ENCODE results near the gene CYP46A1.

The CYP46A1 gene

GRCh38 chr14:99681101-99681831, 2.8 kb upstream of the CYP46A1 start:
- no CpG with 5 or more reads among the region's 12 CpGs for WGBS (ENCODE audit: insufficient coverage, insufficient read length)
- no peak for DNase-seq (ENCODE audit: low read depth, low spot score)
- Histone ChIP-seq H3K9me3 (ENCODE audit: control insufficient read depth, insufficient read depth, low read length) (peaks cover 4% of the 10 kb centered on the region; the same call in 1 of the 2 replicates), H3K27me3 (ENCODE audit: control insufficient read depth, insufficient read depth, low read length) (no peaks in the 10 kb centered on the region), H3K27ac (ENCODE audit: low read length) (no peak overlapping the region), H3K4me1 (ENCODE audit: control insufficient read depth, insufficient read depth, low read length) (peaks cover 1% of the 10 kb centered on the region; the same call in 1 of the 2 replicates), H3K4me3 (ENCODE audit: low read length) (no peak overlapping the region), H3K36me3 (ENCODE audit: control insufficient read depth, insufficient read depth, low read length) (no peaks in the 10 kb centered on the region)

- no peaks in the 10 kb centered on the region for H3K27me3 ChIP-seq (ENCODE audit: control insufficient read depth, insufficient read depth, low read length)
- H3K9me3 ChIP-seq (ENCODE audit: control insufficient read depth, insufficient read depth, low read length) = peaks cover 4% of the 10 kb centered on the region; the same call in 1 of the 2 replicates
- H3K27ac ChIP-seq (ENCODE audit: low read length) = no peak overlapping the region
- no peak overlapping the region for H3K4me3 ChIP-seq (ENCODE audit: low read length)
- peaks cover 1% of the 10 kb centered on the region; the same call in 1 of the 2 replicates for H3K4me1 ChIP-seq (ENCODE audit: control insufficient read depth, insufficient read depth, low read length)
- DNase-seq (ENCODE audit: low read depth, low spot score) = no peak
- H3K36me3 ChIP-seq (ENCODE audit: control insufficient read depth, insufficient read depth, low read length) = no peaks in the 10 kb centered on the region
- WGBS (ENCODE audit: insufficient coverage, insufficient read length) = no CpG with 5 or more reads among the region's 11 CpGs
Measured at GRCh38 chr14:99681832-99682148, 2.3 kb upstream of the CYP46A1 start.

- Histone ChIP-seq H3K4me3 (ENCODE audit: low read length) (peak overlapping the region; percentile 89), H3K36me3 (ENCODE audit: control insufficient read depth, insufficient read depth, low read length) (no peaks in the 10 kb centered on the region), H3K9me3 (ENCODE audit: control insufficient read depth, insufficient read depth, low read length) (no peaks in the 10 kb centered on the region), H3K27ac (ENCODE audit: low read length) (no peak overlapping the region), H3K27me3 (ENCODE audit: control insufficient read depth, insufficient read depth, low read length) (no peaks in the 10 kb centered on the region), H3K4me1 (ENCODE audit: control insufficient read depth, insufficient read depth, low read length) (peaks cover 4% of the 10 kb centered on the region; the same call in 1 of the 2 replicates)
- no CpG with 5 or more reads among the region's 42 CpGs for WGBS (ENCODE audit: insufficient coverage, insufficient read length)
- no peak for DNase-seq (ENCODE audit: low read depth, low spot score)
Measured at GRCh38 chr14:99682809-99683618, 1.1 kb upstream of the CYP46A1 start.

GRCh38 chr14:99684410-99684934, 374 bp downstream of the CYP46A1 start:
- DNase-seq (ENCODE audit: low read depth, low spot score) = no peak
- no peaks in the 10 kb centered on the region for H3K27me3 ChIP-seq (ENCODE audit: control insufficient read depth, insufficient read depth, low read length)
- H3K9me3 ChIP-seq (ENCODE audit: control insufficient read depth, insufficient read depth, low read length) = no peaks in the 10 kb centered on the region
- peak overlapping the region; percentile 67; the same call in 1 of the 2 replicates for H3K4me3 ChIP-seq (ENCODE audit: low read length)
- no peaks in the 10 kb centered on the region for H3K36me3 ChIP-seq (ENCODE audit: control insufficient read depth, insufficient read depth, low read length)
- no CpG with 5 or more reads among the region's 45 CpGs for WGBS (ENCODE audit: insufficient coverage, insufficient read length)
- no peak overlapping the region for H3K27ac ChIP-seq (ENCODE audit: low read length)
- peaks cover 4% of the 10 kb centered on the region for H3K4me1 ChIP-seq (ENCODE audit: control insufficient read depth, insufficient read depth, low read length)

- H3K27me3 ChIP-seq (ENCODE audit: control insufficient read depth, insufficient read depth, low read length) = no peaks in the 10 kb centered on the region
- no peak overlapping the region for H3K27ac ChIP-seq (ENCODE audit: low read length)
- no CpG with 5 or more reads among the region's 11 CpGs for WGBS (ENCODE audit: insufficient coverage, insufficient read length)
- no peak for DNase-seq (ENCODE audit: low read depth, low spot score)
- no peaks in the 10 kb centered on the region for H3K36me3 ChIP-seq (ENCODE audit: control insufficient read depth, insufficient read depth, low read length)
- H3K4me3 ChIP-seq (ENCODE audit: low read length) = no peak overlapping the region
- no peaks in the 10 kb centered on the region for H3K9me3 ChIP-seq (ENCODE audit: control insufficient read depth, insufficient read depth, low read length)
- H3K4me1 ChIP-seq (ENCODE audit: control insufficient read depth, insufficient read depth, low read length) = peaks cover 4% of the 10 kb centered on the region
Measured at GRCh38 chr14:99685151-99685591, 1.1 kb downstream of the CYP46A1 start.

- no peak for DNase-seq (ENCODE audit: low read depth, low spot score)
- no peaks in the 10 kb centered on the region for H3K9me3 ChIP-seq (ENCODE audit: control insufficient read depth, insufficient read depth, low read length)
- no peaks in the 10 kb centered on the region for H3K36me3 ChIP-seq (ENCODE audit: control insufficient read depth, insufficient read depth, low read length)
- peaks cover 4% of the 10 kb centered on the region for H3K4me1 ChIP-seq (ENCODE audit: control insufficient read depth, insufficient read depth, low read length)
- no peak overlapping the region for H3K4me3 ChIP-seq (ENCODE audit: low read length)
- WGBS (ENCODE audit: insufficient coverage, insufficient read length) = no CpG with 5 or more reads among the region's 1 CpG
- H3K27ac ChIP-seq (ENCODE audit: low read length) = no peak overlapping the region
- no peaks in the 10 kb centered on the region for H3K27me3 ChIP-seq (ENCODE audit: control insufficient read depth, insufficient read depth, low read length)
Measured at GRCh38 chr14:99685596-99685995, 1.5 kb downstream of the CYP46A1 start.

- no CpG with 5 or more reads among the region's 8 CpGs for WGBS (ENCODE audit: insufficient coverage, insufficient read length)
- Histone ChIP-seq H3K4me3 (ENCODE audit: low read length) (no peak overlapping the region), H3K4me1 (ENCODE audit: control insufficient read depth, insufficient read depth, low read length) (peaks cover 4% of the 10 kb centered on the region), H3K9me3 (ENCODE audit: control insufficient read depth, insufficient read depth, low read length) (no peaks in the 10 kb centered on the region), H3K36me3 (ENCODE audit: control insufficient read depth, insufficient read depth, low read length) (no peaks in the 10 kb centered on the region), H3K27ac (ENCODE audit: low read length) (no peak overlapping the region), H3K27me3 (ENCODE audit: control insufficient read depth, insufficient read depth, low read length) (no peaks in the 10 kb centered on the region)
- DNase-seq (ENCODE audit: low read depth, low spot score) = no peak
Measured at GRCh38 chr14:99686557-99687283, 2.6 kb downstream of the CYP46A1 start.

- no peak for DNase-seq (ENCODE audit: low read depth, low spot score)
- WGBS (ENCODE audit: insufficient coverage, insufficient read length) = no CpG with 5 or more reads among the region's 12 CpGs
- Histone ChIP-seq H3K27ac (ENCODE audit: low read length) (no peak overlapping the region), H3K27me3 (ENCODE audit: control insufficient read depth, insufficient read depth, low read length) (no peaks in the 10 kb centered on the region), H3K4me1 (ENCODE audit: control insufficient read depth, insufficient read depth, low read length) (peaks cover 3% of the 10 kb centered on the region), H3K4me3 (ENCODE audit: low read length) (no peak overlapping the region), H3K36me3 (ENCODE audit: control insufficient read depth, insufficient read depth, low read length) (no peaks in the 10 kb centered on the region), H3K9me3 (ENCODE audit: control insufficient read depth, insufficient read depth, low read length) (no peaks in the 10 kb centered on the region)
Measured at GRCh38 chr14:99687284-99688209, 3.4 kb downstream of the CYP46A1 start.

GRCh38 chr14:99688210-99688581, 4.1 kb downstream of the CYP46A1 start:
- no CpG with 5 or more reads among the region's 10 CpGs for WGBS (ENCODE audit: insufficient coverage, insufficient read length)

More at GRCh38 chr14:99688210-99688581, 4.1 kb downstream of the CYP46A1 start:
- Histone ChIP-seq H3K4me1 (ENCODE audit: control insufficient read depth, insufficient read depth, low read length) (peaks cover 2% of the 10 kb centered on the region), H3K9me3 (ENCODE audit: control insufficient read depth, insufficient read depth, low read length) (no peaks in the 10 kb centered on the region), H3K27me3 (ENCODE audit: control insufficient read depth, insufficient read depth, low read length) (no peaks in the 10 kb centered on the region), H3K27ac (ENCODE audit: low read length) (no peak overlapping the region), H3K36me3 (ENCODE audit: control insufficient read depth, insufficient read depth, low read length) (no peaks in the 10 kb centered on the region), H3K4me3 (ENCODE audit: low read length) (no peak overlapping the region)
- DNase-seq (ENCODE audit: low read depth, low spot score) = no peak
